ENCODE results near the gene KIAA1755. TPM values are rescaled to one million over a fixed set of nuclear protein-coding genes. Genes with fewer than 3 reads are reported as not detected.
A peak's percentile ranks its signal among the peaks of the same experiment; 100 is the strongest.

KIAA1755 gene
- total RNA-seq, 4 donors from 2014 or later = 0.17 to 0.88 (median 0.46) TPM; not detected in 1

DNA sequence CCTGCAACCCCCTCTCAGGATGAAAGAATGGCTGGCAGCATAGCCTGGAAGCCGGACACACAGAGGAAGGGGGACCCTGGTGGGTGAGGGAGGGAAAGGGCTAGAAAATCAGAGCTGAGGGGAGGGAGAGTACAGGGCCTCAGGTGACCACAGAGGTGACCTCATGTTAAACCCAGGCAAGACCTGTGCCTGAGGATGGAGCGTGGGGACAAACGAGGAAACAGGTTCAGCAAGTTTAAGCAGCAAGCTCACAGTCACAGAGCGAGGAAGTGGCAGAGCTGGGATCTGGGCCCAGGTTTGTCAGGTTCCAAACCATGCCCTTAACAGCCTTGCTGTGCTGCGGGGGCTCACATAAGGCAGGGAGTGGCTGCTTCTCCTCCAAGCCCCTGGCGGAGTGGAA lies 39.4 kb upstream of the KIAA1755 start:
- intact Hi-C loops (cut with DNase I; ENCODE audit: low total_unique reads) = no loop called here
- 62 to 66% methylated on average over 6 of the region's 6 CpGs for WGBS, 2 donors
- TF ChIP-seq, protein P1, sequence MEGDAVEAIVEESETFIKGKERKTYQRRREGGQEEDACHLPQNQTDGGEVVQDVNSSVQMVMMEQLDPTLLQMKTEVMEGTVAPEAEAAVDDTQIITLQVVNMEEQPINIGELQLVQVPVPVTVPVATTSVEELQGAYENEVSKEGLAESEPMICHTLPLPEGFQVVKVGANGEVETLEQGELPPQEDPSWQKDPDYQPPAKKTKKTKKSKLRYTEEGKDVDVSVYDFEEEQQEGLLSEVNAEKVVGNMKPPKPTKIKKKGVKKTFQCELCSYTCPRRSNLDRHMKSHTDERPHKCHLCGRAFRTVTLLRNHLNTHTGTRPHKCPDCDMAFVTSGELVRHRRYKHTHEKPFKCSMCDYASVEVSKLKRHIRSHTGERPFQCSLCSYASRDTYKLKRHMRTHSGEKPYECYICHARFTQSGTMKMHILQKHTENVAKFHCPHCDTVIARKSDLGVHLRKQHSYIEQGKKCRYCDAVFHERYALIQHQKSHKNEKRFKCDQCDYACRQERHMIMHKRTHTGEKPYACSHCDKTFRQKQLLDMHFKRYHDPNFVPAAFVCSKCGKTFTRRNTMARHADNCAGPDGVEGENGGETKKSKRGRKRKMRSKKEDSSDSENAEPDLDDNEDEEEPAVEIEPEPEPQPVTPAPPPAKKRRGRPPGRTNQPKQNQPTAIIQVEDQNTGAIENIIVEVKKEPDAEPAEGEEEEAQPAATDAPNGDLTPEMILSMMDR (IDR thresholded peaks at IDR 0.05) = no peak
- TF ChIP-seq POLR2A (IDR thresholded peaks at IDR 0.05) = no peak
- H3K4me3 ChIP-seq (ENCODE audit: low read depth, poor library complexity, severe bottlenecking) = no peak overlapping the region
- DNase-seq (ENCODE audit: low spot score in 2 of 2) = no peak

DNA sequence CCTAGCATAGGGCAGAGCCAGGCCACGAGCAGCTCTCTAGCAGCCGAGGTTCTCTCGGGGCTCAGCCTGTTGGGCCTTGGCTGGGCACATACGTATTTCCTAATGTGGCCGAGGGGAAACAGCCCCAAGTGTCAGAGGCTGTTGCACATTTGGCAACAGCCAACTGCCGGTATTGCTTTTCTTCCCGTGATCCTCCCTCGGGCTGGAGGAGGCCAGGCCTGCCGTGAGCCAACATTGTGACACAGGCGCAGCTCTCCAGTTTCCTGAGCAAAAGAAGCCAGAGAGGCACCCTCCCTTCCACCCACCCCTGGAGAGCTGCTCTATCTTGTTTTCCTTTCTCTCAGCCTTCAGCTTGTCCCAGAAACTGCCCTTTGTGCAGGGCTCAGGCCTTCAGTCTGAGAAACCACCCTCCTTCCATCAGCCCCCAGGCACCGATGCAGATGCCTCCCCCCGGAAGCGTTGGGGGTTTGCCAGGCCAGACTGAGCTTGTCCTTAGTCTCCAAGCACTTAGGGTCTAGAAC lies 38.3 kb upstream of the KIAA1755 start:
- WGBS, 2 donors = 6 to 10% methylated on average over 13 of the region's 13 CpGs
- no peak for TF ChIP-seq POLR2A (IDR thresholded peaks at IDR 0.05)
- TF ChIP-seq, protein P1 (IDR thresholded peaks at IDR 0.05) = no peak
- intact Hi-C loops (cut with DNase I; ENCODE audit: low total_unique reads) = no loop called here
- peak; percentile 81 to 96 for DNase-seq (ENCODE audit: low spot score in 2 of 2)
- H3K4me3 ChIP-seq (ENCODE audit: low read depth, poor library complexity, severe bottlenecking) = no peak overlapping the region

DNA sequence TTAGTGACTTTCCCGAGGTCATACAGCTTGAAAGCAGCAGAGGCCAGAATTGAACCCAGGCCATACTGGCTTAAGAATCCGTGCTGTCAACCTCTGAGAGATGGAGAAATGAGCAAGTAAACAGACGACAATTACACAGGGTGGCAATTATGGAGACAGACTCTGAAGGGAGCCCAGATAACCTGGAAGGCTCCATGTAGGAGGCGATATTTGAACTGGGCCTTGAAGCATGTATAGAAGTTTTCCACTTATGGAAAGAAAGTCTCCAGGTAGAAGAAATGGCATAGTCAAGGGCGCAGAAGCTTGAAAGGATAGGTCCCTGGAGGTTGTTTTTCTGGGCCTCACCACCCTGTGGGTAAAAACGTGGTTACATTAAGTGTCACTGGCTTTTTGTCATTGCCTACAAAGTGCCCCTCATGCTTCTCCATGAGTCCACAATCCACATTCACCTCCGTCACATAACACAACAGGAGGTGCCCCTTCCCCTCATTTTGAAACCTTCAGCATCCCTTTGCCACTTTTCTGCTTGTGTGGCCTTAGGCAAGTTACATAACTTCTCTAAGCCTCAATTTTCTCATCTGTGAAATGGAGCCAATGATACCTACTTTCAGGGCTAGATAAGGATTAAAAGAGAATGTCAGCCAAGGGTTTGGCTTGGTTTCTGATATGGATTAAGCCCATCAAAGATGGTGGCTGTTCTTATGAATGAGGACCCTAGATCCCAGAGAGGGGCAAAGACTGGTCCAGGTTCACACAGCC lies 37.6 kb upstream of the KIAA1755 start:
- no peak overlapping the region for H3K4me3 ChIP-seq (ENCODE audit: low read depth, poor library complexity, severe bottlenecking)
- DNase-seq (ENCODE audit: low spot score in 2 of 2) = no peak
- intact Hi-C loops (cut with DNase I; ENCODE audit: low total_unique reads) = no loop called here
- 89 to 91% methylated on average over 7 of the region's 7 CpGs for WGBS, 2 donors
- TF ChIP-seq, protein P1 (IDR thresholded peaks at IDR 0.05) = no peak
- TF ChIP-seq POLR2A (IDR thresholded peaks at IDR 0.05) = no peak

DNA sequence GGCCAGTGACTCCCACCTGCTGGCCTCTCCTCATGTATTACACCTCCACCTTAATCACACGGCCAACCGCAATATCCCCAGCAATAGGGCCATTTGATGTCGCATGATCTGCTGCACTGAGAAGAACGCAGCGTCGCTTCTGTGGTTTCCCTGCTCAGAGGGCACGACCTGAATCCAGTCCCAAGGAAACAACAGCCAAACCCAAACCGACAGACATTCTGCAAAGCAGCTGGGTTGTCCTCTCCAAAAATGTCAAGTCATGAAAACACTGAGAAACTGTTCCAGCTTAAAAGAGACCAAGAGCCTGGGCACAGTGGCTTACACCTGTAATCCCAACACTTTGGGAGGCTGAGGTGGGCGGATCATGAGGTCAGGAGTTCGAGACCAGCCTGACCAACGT lies 35.9 kb upstream of the KIAA1755 start:
- no peak for DNase-seq (ENCODE audit: low spot score in 2 of 2)
- intact Hi-C loops (cut with DNase I; ENCODE audit: low total_unique reads) = no loop called here
- H3K4me3 ChIP-seq (ENCODE audit: low read depth, poor library complexity, severe bottlenecking) = no peak overlapping the region
- TF ChIP-seq, protein P1 (IDR thresholded peaks at IDR 0.05) = no peak
- no peak for TF ChIP-seq POLR2A (IDR thresholded peaks at IDR 0.05)
- WGBS, 2 donors = 73 to 81% methylated on average over 11 of the region's 11 CpGs

DNA sequence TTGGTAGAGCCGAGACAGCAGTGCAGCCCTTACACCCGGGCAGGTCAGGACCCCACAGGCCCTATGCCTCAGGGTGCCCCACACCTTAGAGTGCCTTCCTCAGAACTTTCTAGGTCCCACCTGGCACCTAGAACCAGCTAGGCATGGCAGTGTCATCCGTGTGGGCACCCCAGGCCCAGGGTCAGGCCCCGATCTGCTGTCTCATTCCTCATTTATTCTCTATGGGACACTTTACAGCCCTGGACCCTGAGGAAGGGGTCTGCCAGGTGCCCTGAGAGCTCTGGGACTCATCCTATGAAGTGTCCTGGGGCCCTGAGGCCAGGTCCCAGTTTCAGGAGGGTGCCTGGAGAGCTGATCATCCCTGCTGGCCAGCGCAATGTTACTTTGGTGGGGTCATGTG lies 35.3 kb upstream of the KIAA1755 start:
- no peak for DNase-seq (ENCODE audit: low spot score in 2 of 2)

More for the DNA sequence above, 35.3 kb upstream of the KIAA1755 start:
- no peak overlapping the region for H3K4me3 ChIP-seq (ENCODE audit: low read depth, poor library complexity, severe bottlenecking)
- intact Hi-C loops (cut with DNase I; ENCODE audit: low total_unique reads) = no loop called here
- TF ChIP-seq, protein P1 (IDR thresholded peaks at IDR 0.05) = no peak
- TF ChIP-seq POLR2A (IDR thresholded peaks at IDR 0.05) = no peak
- WGBS, 2 donors = 81 to 89% methylated on average over 5 of the region's 5 CpGs
